Measurements from ENCODE around the gene XPNPEP2. TPM values are rescaled to one million over a fixed set of nuclear protein-coding genes. Genes with fewer than 3 reads are reported as not detected.

The XPNPEP2 gene
- total and polyA plus RNA-seq, 4 donors, result 0.87 to 4.1 (median 2.3) TPM

- Histone ChIP-seq H3K4me1 (ENCODE audit: control insufficient read depth, insufficient read depth, low read length) (peaks cover 18% of the 10 kb centered on the region), H3K4me3 (ENCODE audit: low read depth, low read length) (no peak overlapping the region), H3K27me3 (ENCODE audit: control insufficient read depth, insufficient read depth, low read length) (peaks cover under 1% of the 10 kb centered on the region), H3K27ac (ENCODE audit: low read depth, low read length) (no peak overlapping the region), H3K36me3 (ENCODE audit: control insufficient read depth, insufficient read depth, low read length) (no peaks in the 10 kb centered on the region), H3K9me3 (ENCODE audit: control insufficient read depth, insufficient read depth, low read length) (no peaks in the 10 kb centered on the region)
- peak in 2 of 6 donors; percentile 17 to 32 for DNase-seq (ENCODE audit: low read depth in 4 of 6, low spot score in 6 of 6)
- WGBS (ENCODE audit: insufficient coverage), result 59% methylated on average over 14 of the region's 14 CpGs
These were observed 20.8 kb downstream of the XPNPEP2 start for GRCh38 chrX:129759576-129760061.

GRCh38 chrX:129760155-129760554 lies 21.4 kb downstream of the XPNPEP2 start:
- H3K4me3 ChIP-seq (ENCODE audit: low read depth, low read length), result no peak overlapping the region
- 66% methylated on average over 9 of the region's 9 CpGs for WGBS (ENCODE audit: insufficient coverage)

DNA sequence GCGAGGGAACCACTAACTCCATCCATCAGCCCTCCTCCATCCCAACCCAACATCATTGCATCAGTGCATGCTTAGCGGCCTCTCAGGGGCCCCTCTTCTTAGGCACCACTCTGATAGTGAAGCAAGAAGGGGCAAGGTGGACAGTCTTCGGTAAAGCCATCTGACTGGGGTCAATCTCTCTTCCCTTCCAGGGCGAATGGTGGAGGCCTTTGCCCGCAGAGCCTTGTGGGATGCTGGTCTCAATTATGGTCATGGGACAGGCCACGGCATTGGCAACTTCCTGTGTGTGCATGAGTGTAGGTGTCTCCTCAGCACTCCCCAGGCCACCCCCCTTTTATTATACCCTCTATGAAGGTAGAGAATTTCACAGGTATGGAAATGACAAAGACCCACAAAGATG lies 22.2 kb downstream of the XPNPEP2 start:
- DNase-seq (ENCODE audit: low read depth in 4 of 6, low spot score in 6 of 6), result no peak
- WGBS (ENCODE audit: insufficient coverage), result 92% methylated on average over 2 of the region's 6 CpGs
- H3K27ac ChIP-seq (ENCODE audit: low read depth, low read length), result no peak overlapping the region

More at GRCh38 chrX:129760155-129760554, 21.4 kb downstream of the XPNPEP2 start:
- Histone ChIP-seq H3K4me1 (ENCODE audit: control insufficient read depth, insufficient read depth, low read length) (peaks cover 18% of the 10 kb centered on the region), H3K27ac (ENCODE audit: low read depth, low read length) (no peak overlapping the region), H3K27me3 (ENCODE audit: control insufficient read depth, insufficient read depth, low read length) (no peaks in the 10 kb centered on the region), H3K36me3 (ENCODE audit: control insufficient read depth, insufficient read depth, low read length) (no peaks in the 10 kb centered on the region), H3K9me3 (ENCODE audit: control insufficient read depth, insufficient read depth, low read length) (no peaks in the 10 kb centered on the region)
- no peak for DNase-seq (ENCODE audit: low read depth in 4 of 6, low spot score in 6 of 6)

DNA sequence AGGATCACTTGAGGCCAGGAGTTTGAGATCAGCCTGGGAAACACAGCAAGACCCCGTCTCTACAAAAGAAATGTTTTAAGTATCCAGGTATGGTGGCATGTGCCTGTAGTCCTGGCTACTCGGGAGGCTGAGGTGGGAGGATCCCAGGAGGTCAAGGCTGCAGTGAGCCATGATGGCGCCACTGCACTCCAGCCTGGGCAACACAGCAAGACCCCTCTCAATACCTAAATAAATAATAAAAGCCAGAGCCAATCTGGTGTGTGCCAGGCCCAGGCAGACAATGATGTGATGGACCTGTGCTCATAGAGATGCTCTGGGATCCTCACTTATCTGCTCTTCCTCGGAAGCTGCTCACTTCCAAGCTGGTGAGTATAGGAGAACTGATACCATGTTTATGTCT lies 22.8 kb downstream of the XPNPEP2 start:
- Histone ChIP-seq H3K4me3 (ENCODE audit: low read depth, low read length) (no peak overlapping the region), H3K27ac (ENCODE audit: low read depth, low read length) (no peak overlapping the region), H3K4me1 (ENCODE audit: control insufficient read depth, insufficient read depth, low read length) (peaks cover 10% of the 10 kb centered on the region), H3K36me3 (ENCODE audit: control insufficient read depth, insufficient read depth, low read length) (no peaks in the 10 kb centered on the region), H3K9me3 (ENCODE audit: control insufficient read depth, insufficient read depth, low read length) (no peaks in the 10 kb centered on the region), H3K27me3 (ENCODE audit: control insufficient read depth, insufficient read depth, low read length) (no peaks in the 10 kb centered on the region)
- no peak for DNase-seq (ENCODE audit: low read depth in 4 of 6, low spot score in 6 of 6)
- WGBS (ENCODE audit: insufficient coverage), result 100% methylated on average over 1 of the region's 4 CpGs

More for the DNA sequence above, 22.2 kb downstream of the XPNPEP2 start:
- Histone ChIP-seq H3K4me1 (ENCODE audit: control insufficient read depth, insufficient read depth, low read length) (peaks cover 12% of the 10 kb centered on the region), H3K9me3 (ENCODE audit: control insufficient read depth, insufficient read depth, low read length) (no peaks in the 10 kb centered on the region), H3K36me3 (ENCODE audit: control insufficient read depth, insufficient read depth, low read length) (no peaks in the 10 kb centered on the region), H3K27me3 (ENCODE audit: control insufficient read depth, insufficient read depth, low read length) (no peaks in the 10 kb centered on the region), H3K4me3 (ENCODE audit: low read depth, low read length) (no peak overlapping the region)

- DNase-seq (ENCODE audit: low read depth in 4 of 6, low spot score in 6 of 6), result no peak
These were observed 23.7 kb downstream of the XPNPEP2 start for GRCh38 chrX:129762448-129762847.

DNA sequence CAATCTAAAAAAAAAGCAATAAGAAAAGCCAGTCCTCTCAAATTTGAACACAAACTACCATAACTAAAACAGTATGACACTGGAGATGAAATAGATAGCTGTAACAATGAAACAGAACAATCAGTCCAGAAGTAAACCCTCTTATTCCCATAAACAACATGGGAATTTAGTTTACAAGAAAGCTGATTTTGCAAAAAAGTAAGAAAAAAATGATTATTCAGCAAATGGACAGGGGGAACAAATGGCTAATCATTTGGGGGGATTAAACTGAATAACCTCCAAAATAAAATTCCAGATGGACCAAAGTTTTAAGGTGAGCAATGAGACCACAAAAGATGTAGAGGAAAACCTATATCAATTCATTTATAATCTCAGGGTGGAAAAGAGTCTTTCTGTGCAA lies 24.9 kb downstream of the XPNPEP2 start:
- H3K36me3 ChIP-seq (ENCODE audit: control insufficient read depth, insufficient read depth, low read length), result no peaks in the 10 kb centered on the region
- no peak overlapping the region for H3K27ac ChIP-seq (ENCODE audit: low read depth, low read length)
- peaks cover 10% of the 10 kb centered on the region for H3K4me1 ChIP-seq (ENCODE audit: control insufficient read depth, insufficient read depth, low read length)
- no peak overlapping the region for H3K4me3 ChIP-seq (ENCODE audit: low read depth, low read length)
- no peaks in the 10 kb centered on the region for H3K27me3 ChIP-seq (ENCODE audit: control insufficient read depth, insufficient read depth, low read length)
- H3K9me3 ChIP-seq (ENCODE audit: control insufficient read depth, insufficient read depth, low read length), result no peaks in the 10 kb centered on the region
- no peak for DNase-seq (ENCODE audit: low read depth in 4 of 6, low spot score in 6 of 6)

More at GRCh38 chrX:129762448-129762847, 23.7 kb downstream of the XPNPEP2 start:
- H3K27ac ChIP-seq (ENCODE audit: low read depth, low read length), result no peak overlapping the region
- H3K4me3 ChIP-seq (ENCODE audit: low read depth, low read length), result no peak overlapping the region
- no peaks in the 10 kb centered on the region for H3K9me3 ChIP-seq (ENCODE audit: control insufficient read depth, insufficient read depth, low read length)
- no peaks in the 10 kb centered on the region for H3K27me3 ChIP-seq (ENCODE audit: control insufficient read depth, insufficient read depth, low read length)
- H3K36me3 ChIP-seq (ENCODE audit: control insufficient read depth, insufficient read depth, low read length), result no peaks in the 10 kb centered on the region
- 92% methylated on average over 3 of the region's 3 CpGs for WGBS (ENCODE audit: insufficient coverage)
- H3K4me1 ChIP-seq (ENCODE audit: control insufficient read depth, insufficient read depth, low read length), result peaks cover 10% of the 10 kb centered on the region

DNA sequence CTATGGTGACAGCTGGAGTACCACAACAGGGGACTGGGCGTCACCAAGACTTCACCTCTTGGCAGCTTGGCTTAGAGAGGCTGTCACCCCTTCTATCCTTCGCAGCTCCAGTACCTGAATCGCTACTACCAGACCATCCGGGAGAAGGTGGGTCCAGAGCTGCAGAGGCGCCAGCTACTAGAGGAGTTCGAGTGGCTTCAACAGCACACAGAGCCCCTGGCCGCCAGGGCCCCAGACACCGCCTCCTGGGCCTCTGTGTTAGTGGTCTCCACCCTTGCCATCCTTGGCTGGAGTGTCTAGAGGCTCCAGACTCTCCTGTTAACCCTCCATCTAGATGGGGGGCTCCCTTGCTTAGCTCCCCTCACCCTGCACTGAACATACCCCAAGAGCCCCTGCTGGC lies 29.4 kb downstream of the XPNPEP2 start:
- DNase-seq (ENCODE audit: low read depth in 4 of 6, low spot score in 6 of 6), result no peak
- WGBS (ENCODE audit: insufficient coverage), result 80% methylated on average over 8 of the region's 8 CpGs

DNA sequence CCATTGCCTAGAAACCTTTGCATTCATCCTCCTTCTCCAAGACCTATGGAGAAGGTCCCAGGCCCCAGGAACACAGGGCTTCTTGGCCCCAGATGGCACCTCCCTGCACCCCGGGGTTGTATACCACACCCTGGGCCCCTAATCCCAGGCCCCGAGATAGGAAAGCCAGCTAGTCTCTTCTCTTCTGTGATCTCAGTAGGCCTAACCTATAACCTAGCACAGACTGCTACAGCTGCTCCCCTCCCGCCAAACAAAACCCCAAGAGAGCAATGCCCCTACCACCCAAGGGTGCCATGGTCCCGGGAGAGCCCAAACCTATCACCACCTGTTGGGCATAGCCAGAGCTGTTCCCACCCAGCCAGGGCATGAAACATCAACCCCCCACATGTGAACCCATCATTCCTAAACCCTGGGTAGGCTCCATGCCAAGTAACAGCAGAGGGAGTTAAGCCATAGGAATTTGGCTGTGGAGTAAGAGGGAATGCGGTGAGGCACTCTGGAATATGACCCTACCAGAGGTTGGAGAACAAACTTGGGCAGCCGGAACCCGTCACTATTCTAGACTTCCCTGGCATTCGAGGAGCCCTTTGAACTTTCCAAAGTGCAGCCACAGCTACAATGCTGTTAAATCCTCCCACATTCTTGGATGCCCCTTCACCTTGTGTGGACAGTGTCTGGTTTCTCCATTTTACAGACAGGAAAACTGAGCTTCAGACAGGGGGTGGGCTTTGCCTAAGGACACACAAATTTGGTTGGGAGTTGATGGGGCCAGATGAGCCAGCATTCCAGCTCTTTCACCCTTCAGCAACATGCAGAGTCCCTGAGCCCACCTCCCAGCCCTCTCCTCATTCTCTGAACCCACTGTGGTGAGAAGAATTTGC lies 30.0 kb downstream of the XPNPEP2 start:
- DNase-seq (ENCODE audit: low read depth in 4 of 6, low spot score in 6 of 6), result no peak
- H3K4me3 ChIP-seq (ENCODE audit: low read depth, low read length), result no peak overlapping the region
- no peaks in the 10 kb centered on the region for H3K9me3 ChIP-seq (ENCODE audit: control insufficient read depth, insufficient read depth, low read length)
- no peaks in the 10 kb centered on the region for H3K36me3 ChIP-seq (ENCODE audit: control insufficient read depth, insufficient read depth, low read length)
- no peaks in the 10 kb centered on the region for H3K27me3 ChIP-seq (ENCODE audit: control insufficient read depth, insufficient read depth, low read length)
- no peaks in the 10 kb centered on the region for H3K4me1 ChIP-seq (ENCODE audit: control insufficient read depth, insufficient read depth, low read length)
- no peak overlapping the region for H3K27ac ChIP-seq (ENCODE audit: low read depth, low read length)
- 82% methylated on average over 7 of the region's 8 CpGs for WGBS (ENCODE audit: insufficient coverage)

More for the DNA sequence above, 29.4 kb downstream of the XPNPEP2 start:
- Histone ChIP-seq H3K27ac (ENCODE audit: low read depth, low read length) (no peak overlapping the region), H3K36me3 (ENCODE audit: control insufficient read depth, insufficient read depth, low read length) (no peaks in the 10 kb centered on the region), H3K9me3 (ENCODE audit: control insufficient read depth, insufficient read depth, low read length) (no peaks in the 10 kb centered on the region), H3K27me3 (ENCODE audit: control insufficient read depth, insufficient read depth, low read length) (no peaks in the 10 kb centered on the region), H3K4me1 (ENCODE audit: control insufficient read depth, insufficient read depth, low read length) (no peaks in the 10 kb centered on the region), H3K4me3 (ENCODE audit: low read depth, low read length) (no peak overlapping the region)

GRCh38 chrX:129769467-129770154 lies 30.8 kb downstream of the XPNPEP2 start:
- Histone ChIP-seq H3K4me3 (ENCODE audit: low read depth, low read length) (no peak overlapping the region), H3K9me3 (ENCODE audit: control insufficient read depth, insufficient read depth, low read length) (no peaks in the 10 kb centered on the region), H3K36me3 (ENCODE audit: control insufficient read depth, insufficient read depth, low read length) (no peaks in the 10 kb centered on the region), H3K27me3 (ENCODE audit: control insufficient read depth, insufficient read depth, low read length) (no peaks in the 10 kb centered on the region), H3K27ac (ENCODE audit: low read depth, low read length) (no peak overlapping the region), H3K4me1 (ENCODE audit: control insufficient read depth, insufficient read depth, low read length) (no peaks in the 10 kb centered on the region)
- WGBS (ENCODE audit: insufficient coverage), result 63% methylated on average over 6 of the region's 9 CpGs
- DNase-seq (ENCODE audit: low read depth in 4 of 6, low spot score in 6 of 6), result no peak

Measured in spinal cord (tissue), 10 donors.